Non-pigmented ciliary epithelial cell (primary cell): ENCODE results near the gene OR10A2.
"Not testable (repeated sequence)": the region's sequence is repeated elsewhere in the genome, so short reads cannot be mapped to it uniquely, and the experiment has no call there.

Source experiments
- DNase-seq: peaks from one replicate; pipeline ENCODE4 v3.0.0-alpha.2; 2010; ENCODE audit warnings: low read depth

Gene OR10A2

GRCh38 chr11:6862961-6863360, at the start of gene OR10A2:
TSS of gene OR10A2 (plus strand) at chr11:6863057. CDS start at chr11:6869755, 6,698 bp downstream.
- DNase-seq, result no peak

- DNase-seq, result no peak
Measured at GRCh38 chr11:6813656-6814055, 49.2 kb upstream of the OR10A2 start.

GRCh38 chr11:6817694-6818093, 45.2 kb upstream of the OR10A2 start:
- no peak for DNase-seq

- DNase-seq, result no peak
Measured at GRCh38 chr11:6818967-6819366, 43.9 kb upstream of the OR10A2 start.

- no peak for DNase-seq
Measured at GRCh38 chr11:6824136-6824823, 38.6 kb upstream of the OR10A2 start.

GRCh38 chr11:6825231-6825744, 37.6 kb upstream of the OR10A2 start:
- no peak for DNase-seq

GRCh38 chr11:6828103-6828502, 34.8 kb upstream of the OR10A2 start:
- no peak for DNase-seq

GRCh38 chr11:6833356-6833755, 29.5 kb upstream of the OR10A2 start:
- DNase-seq, result no peak

- no peak for DNase-seq
Measured at GRCh38 chr11:6834021-6834420, 28.8 kb upstream of the OR10A2 start.

- DNase-seq, result no peak
Measured at GRCh38 chr11:6841694-6842093, 21.2 kb upstream of the OR10A2 start.

GRCh38 chr11:6843670-6844069, 19.2 kb upstream of the OR10A2 start:
- DNase-seq, result no peak

GRCh38 chr11:6844356-6844755, 18.5 kb upstream of the OR10A2 start:
- no peak for DNase-seq

GRCh38 chr11:6845383-6845782, 17.5 kb upstream of the OR10A2 start, which contains the start of gene OR10A5:
TSS of gene OR10A5 (plus strand) at chr11:6845683. CDS start at chr11:6845683, 0 bp downstream.
- no peak for DNase-seq

- DNase-seq, result no peak
Measured at GRCh38 chr11:6850526-6850925, 12.3 kb upstream of the OR10A2 start.

- not testable (repeated sequence) for DNase-seq
Measured at GRCh38 chr11:6854801-6855200, 8.1 kb upstream of the OR10A2 start.

- DNase-seq, result peak; percentile 65
Measured at GRCh38 chr11:6855971-6856541, 6.8 kb upstream of the OR10A2 start.

GRCh38 chr11:6856871-6857270, 6.0 kb upstream of the OR10A2 start:
- peak; percentile 27 for DNase-seq

- DNase-seq, result peak; percentile 38
Measured at GRCh38 chr11:6864438-6864837, 1.6 kb downstream of the OR10A2 start.

- DNase-seq, result no peak
Measured at GRCh38 chr11:6871278-6871677, 8.4 kb downstream of the OR10A2 start.

- no peak for DNase-seq
Measured at GRCh38 chr11:6875761-6876160, 12.9 kb downstream of the OR10A2 start.

- no peak for DNase-seq
Measured at GRCh38 chr11:6876325-6876724, 13.5 kb downstream of the OR10A2 start, which contains the start of gene OR10A4. TSS of gene OR10A4 (plus strand) at chr11:6876625. CDS start at chr11:6876648, 23 bp downstream.

GRCh38 chr11:6876914-6877313, 14.1 kb downstream of the OR10A2 start:
- no peak for DNase-seq

- no peak for DNase-seq
Measured at GRCh38 chr11:6882751-6883150, 19.9 kb downstream of the OR10A2 start.
